CD4-positive, alpha-beta T cell (primary cell): ENCODE measurements around the gene NR1H2. TPM values are rescaled to one million over a fixed set of nuclear protein-coding genes. Genes with fewer than 3 reads are reported as not detected.
A peak's percentile ranks its signal among the peaks of the same experiment; 100 is the strongest.
"Not testable (repeated sequence)": the region's sequence is repeated elsewhere in the genome, so short reads cannot be mapped to it uniquely, and the experiment has no call there.

Experiments
- ATAC-seq: fragments of 200-7000 bp; cut with Tn5 transposase; one replicate; pipeline ENCODE4 v1.10.0; 2022; ENCODE audit warnings: mild to moderate bottlenecking; ENCODE audit not compliant: poor library complexity
- CTCF ChIA-PET: fragments of 350-600 bp; sonication (Branson Sonifier 250); formaldehyde crosslinking; loops from one replicate; lab custom pipeline; 2021; ENCODE audit warnings: antibody characterized with exemption, inconsistent platforms; lab: Charles Lee
- POLR2A ChIA-PET: fragments of 350-600 bp; sonication (Branson Sonifier 250); formaldehyde crosslinking; loops from one replicate; lab custom pipeline; 2021; ENCODE audit warnings: antibody characterized with exemption, inconsistent platforms; lab: Charles Lee
- DNase-seq, 14 experiments: peaks; one replicate each; pipeline ENCODE4 v3.0.0-alpha.2; 2013 to 2020; ENCODE audit warnings: mixed read lengths in 2 of 14
- H3K27ac ChIP-seq, 2 donors: one replicate each; pipeline versions ENCODE4 v1.5.1 to v1.7.0; 2013; ENCODE audit warnings: low read length in 2 of 2, low read depth in 1 of 2, mild to moderate bottlenecking in 1 of 2
- H3K27me3 ChIP-seq, 2 experiments: 1 replicate in 1 of 2; 2 replicates in 1 of 2; pipeline versions ENCODE4 v1.6.1 to v1.7.0; 2013; ENCODE audit warnings: low read length in 2 of 2, control low read depth in 1 of 2, mild to moderate bottlenecking in 1 of 2, moderate library complexity in 1 of 2; ENCODE audit not compliant: insufficient read depth in 2 of 2, control insufficient read depth in 1 of 2
- H3K36me3 ChIP-seq: one replicate; pipeline ENCODE4 v1.6.1; 2013; ENCODE audit warnings: low read length, control low read depth; ENCODE audit not compliant: insufficient read depth
- H3K4me1 ChIP-seq: one replicate; pipeline ENCODE4 v1.6.1; 2013; ENCODE audit warnings: low read length, control low read depth; ENCODE audit not compliant: insufficient read depth
- H3K4me3 ChIP-seq: one replicate; pipeline ENCODE4 v1.5.1; 2013; ENCODE audit warnings: mild to moderate bottlenecking, low read length, moderate library complexity
- H3K9me3 ChIP-seq, 2 experiments: 1 replicate in 1 of 2; 2 replicates in 1 of 2; pipeline versions ENCODE4 v1.6.1 to v1.7.0; 2013; ENCODE audit warnings: low read length in 2 of 2, mild to moderate bottlenecking in 2 of 2, control low read depth in 1 of 2, moderate library complexity in 1 of 2; ENCODE audit not compliant: control insufficient read depth in 1 of 2, insufficient read depth in 1 of 2
- H3K27ac Mint-ChIP-seq: one replicate; pipeline ENCODE4 v1.8.0; 2020; ENCODE audit warnings: mixed read lengths
- H3K27me3 Mint-ChIP-seq: one replicate; pipeline ENCODE4 v1.8.0; 2021; ENCODE audit warnings: mixed read lengths
- H3K36me3 Mint-ChIP-seq: one replicate; pipeline ENCODE4 v1.8.0; 2021; ENCODE audit warnings: low read depth, mixed read lengths
- H3K4me1 Mint-ChIP-seq: one replicate; pipeline ENCODE4 v1.8.0; 2021; ENCODE audit warnings: low read depth, mixed read lengths
- H3K4me3 Mint-ChIP-seq: one replicate; pipeline ENCODE4 v1.8.0; 2020; ENCODE audit warnings: mild to moderate bottlenecking, mixed read lengths
- H3K9me3 Mint-ChIP-seq: one replicate; pipeline ENCODE4 v1.8.0; 2020; ENCODE audit warnings: mixed read lengths
- CTCF ChIP-seq: fragments of 200-600 bp; IDR thresholded peaks from one replicate; pipeline ENCODE4 v1.8.0; 2022; ENCODE audit warnings: antibody characterized with exemption, mild to moderate bottlenecking
- intact Hi-C, 2 experiments: fragments of 100-400 bp; cut with DNase I in 1 of 2; cut with micrococcal nuclease in 1 of 2; formaldehyde crosslinking; loops; one replicate each; pipeline versions ENCODE4 v1.15.1 to v1.9.0; 2023 to 2025; cut with DNase I, micrococcal nuclease
- total RNA-seq, 174 experiments: library from RNA in 2 of 174; stranded (reverse) in 2 of 174; gene quantifications; one replicate each; pipeline ENCODE4 v1.2.3 and lab custom pipeline; 2021 to 2026

The NR1H2 gene
- total RNA-seq, 2 experiments from 2014 or later: 261 to 265 TPM

- peak in 2 of 14 experiments; percentile 51 to 58 for DNase-seq
- Histone ChIP-seq H3K4me3 (peak overlapping the region; percentile 28), H3K36me3 (no peaks in the 10 kb centered on the region), H3K4me1 (peaks cover 74% of the 10 kb centered on the region), H3K9me3 (peaks cover 6 to 47% of the 10 kb centered on the region in 2 experiments), H3K27ac (no peak overlapping the region), H3K27me3 (peaks cover 58 to 64% of the 10 kb centered on the region in 2 experiments)
- Mint-ChIP-seq H3K4me1 (peaks cover 71% of the 10 kb centered on the region), H3K4me3 (no peak overlapping the region), H3K27me3 (peaks cover 70% of the 10 kb centered on the region), H3K9me3 (no peaks in the 10 kb centered on the region), H3K27ac (no peak overlapping the region), H3K36me3 (peaks cover under 1% of the 10 kb centered on the region)
- intact Hi-C loops: loop anchor here in 1 of 2 experiments (5.0 kb wide), 1 partner anchor 301 kb away; the partner anchor contains the start of genes VRK3 and ZNF473
- ChIA-PET CTCF (interaction anchor here (0.5 to 3.3 kb wide), 2 partner anchors 29 to 1328 kb away, joined by 3 to 10 read pairs; no protein-coding TSS in a partner anchor), POLR2A (interaction anchor here (1.5 to 1.7 kb wide), 2 partner anchors 29 to 476 kb away, joined by 5 to 15 read pairs; no protein-coding TSS in a partner anchor)
- TF ChIP-seq CTCF: no peak
- ATAC-seq: no peak
Observed at GRCh38 chr19:50328224-50328872, 47.9 kb upstream of the NR1H2 start.

- Histone ChIP-seq H3K27me3 (peaks cover 62 to 64% of the 10 kb centered on the region in 2 experiments), H3K4me3 (no peak overlapping the region), H3K27ac (no peak overlapping the region), H3K4me1 (peaks cover 79% of the 10 kb centered on the region), H3K9me3 (peaks cover 6 to 50% of the 10 kb centered on the region in 2 experiments), H3K36me3 (no peaks in the 10 kb centered on the region)
- H3K27me3 Mint-ChIP-seq: peaks cover 75% of the 10 kb centered on the region
- POLR2A ChIA-PET: interaction anchor here (1.5 to 1.7 kb wide), 2 partner anchors 29 to 476 kb away, joined by 5 to 15 read pairs; no protein-coding TSS in a partner anchor
- DNase-seq (no peak), ATAC-seq (no peak)
- peak overlapping the region; percentile 87 for H3K4me3 Mint-ChIP-seq
- CTCF ChIA-PET: interaction anchor here (0.5 to 3.3 kb wide), 2 partner anchors 29 to 1328 kb away, joined by 3 to 10 read pairs; no protein-coding TSS in a partner anchor
- H3K9me3 Mint-ChIP-seq: no peaks in the 10 kb centered on the region
- intact Hi-C loops: loop anchor here in 1 of 2 experiments (5.0 kb wide), 1 partner anchor 302 kb away; the partner anchor contains the start of genes VRK3 and ZNF473
- peak overlapping the region; percentile 83 for H3K27ac Mint-ChIP-seq
- TF ChIP-seq CTCF: no peak
- peaks cover 5% of the 10 kb centered on the region for H3K36me3 Mint-ChIP-seq
- peaks cover 76% of the 10 kb centered on the region for H3K4me1 Mint-ChIP-seq
Observed at GRCh38 chr19:50328873-50329145, 47.4 kb upstream of the NR1H2 start.

GRCh38 chr19:50329146-50329925, 46.9 kb upstream of the NR1H2 start, which contains the start of gene KCNC3:
KCNC3 (minus strand) TSS chr19:50329377; CDS start chr19:50329082, 295 bp downstream.
- H3K27ac Mint-ChIP-seq: peak within 1 kb of the TSS; percentile 83
- no peaks in the 10 kb centered on the region for H3K9me3 Mint-ChIP-seq
- H3K4me3 Mint-ChIP-seq: peak within 1 kb of the TSS; percentile 87
- intact Hi-C loops: loop anchor here in 1 of 2 experiments (5.0 kb wide), 1 partner anchor 302 kb away; the partner anchor contains the start of genes VRK3 and ZNF473
- H3K27me3 Mint-ChIP-seq: peaks cover 73% of the 10 kb centered on the region
- Histone ChIP-seq H3K4me3 (peak within 1 kb of the TSS; percentile 32), H3K36me3 (no peaks in the 10 kb centered on the region), H3K27ac (no peak within 1 kb of the TSS), H3K9me3 (peaks cover 6 to 50% of the 10 kb centered on the region in 2 experiments), H3K4me1 (peaks cover 84% of the 10 kb centered on the region), H3K27me3 (peaks cover 62 to 63% of the 10 kb centered on the region in 2 experiments)
- H3K36me3 Mint-ChIP-seq: peaks cover 6% of the 10 kb centered on the region
- DNase-seq (peak; percentile 79 to 96 (median 92)), ATAC-seq (peak; percentile 60)
- CTCF ChIA-PET: interaction anchor here (0.5 to 3.3 kb wide), 2 partner anchors 28 to 1327 kb away, joined by 3 to 10 read pairs; no protein-coding TSS in a partner anchor
- peaks cover 81% of the 10 kb centered on the region for H3K4me1 Mint-ChIP-seq
- TF ChIP-seq CTCF: no peak
- POLR2A ChIA-PET: interaction anchor here (1.5 to 1.7 kb wide), 2 partner anchors 28 to 475 kb away, joined by 5 to 15 read pairs; no protein-coding TSS in a partner anchor

DNA sequence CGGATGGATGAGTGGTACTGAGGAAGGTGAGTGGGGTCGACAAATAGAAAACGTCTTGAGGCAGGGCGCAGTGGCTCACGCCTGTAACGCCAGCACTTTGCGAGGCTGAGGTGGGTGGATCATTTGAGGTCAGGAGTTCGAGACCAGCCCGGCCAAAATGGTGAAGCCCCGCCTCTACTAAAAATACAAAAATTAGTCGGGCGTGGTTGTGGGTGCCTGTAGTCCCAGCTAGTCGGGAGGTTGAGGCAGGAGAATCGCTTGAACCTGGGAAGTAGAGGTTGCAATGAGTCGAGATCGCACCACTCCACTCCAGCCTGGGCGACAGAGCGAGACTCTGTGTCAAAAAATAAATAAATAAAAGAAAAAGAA, 46.3 kb upstream of the NR1H2 start:
- POLR2A ChIA-PET: interaction anchor here (1.5 to 1.7 kb wide), 2 partner anchors 28 to 475 kb away, joined by 5 to 15 read pairs; no protein-coding TSS in a partner anchor

More for the DNA sequence above, 46.3 kb upstream of the NR1H2 start:
- Mint-ChIP-seq H3K4me3 (peak overlapping the region; percentile 87), H3K27me3 (peaks cover 68% of the 10 kb centered on the region), H3K27ac (peak overlapping the region; percentile 83), H3K4me1 (peaks cover 75% of the 10 kb centered on the region)
- not testable (repeated sequence) for DNase-seq, H3K36me3 ChIP-seq, H3K9me3 Mint-ChIP-seq, ATAC-seq, H3K36me3 Mint-ChIP-seq, H3K27ac ChIP-seq
- H3K27me3 ChIP-seq: peaks cover 58 to 65% of the 10 kb centered on the region in 2 experiments
- peak overlapping the region; percentile 32 for H3K4me3 ChIP-seq
- CTCF ChIA-PET: interaction anchor here (3.3 kb wide), 1 partner anchor 28 kb away, joined by 10 read pairs; no protein-coding TSS in a partner anchor
- peaks cover 6 to 54% of the 10 kb centered on the region in 2 experiments for H3K9me3 ChIP-seq
- intact Hi-C loops: loop anchor here in 1 of 2 experiments (5.0 to 10.0 kb wide), 2 partner anchors 303 to 395 kb away; partner anchors contain the start of genes CLEC11A, VRK3 and ZNF473
- H3K4me1 ChIP-seq: peaks cover 84% of the 10 kb centered on the region
